Measurements from ENCODE around the gene ZNRF1. TPM values are rescaled to one million over a fixed set of nuclear protein-coding genes. Genes with fewer than 3 reads are reported as not detected.
A peak's percentile ranks its signal among the peaks of the same experiment; 100 is the strongest.
"Not testable (repeated sequence)": the region's sequence is repeated elsewhere in the genome, so short reads cannot be mapped to it uniquely, and the experiment has no call there.

Gene ZNRF1
- polyA plus RNA-seq, 1 donor: 14.0 TPM

- Histone ChIP-seq H3K4me3 (ENCODE audit: low read length) (no peak overlapping the region), H3K9me3 (ENCODE audit: control insufficient read depth, low read depth, low read length) (peaks cover 9% of the 10 kb centered on the region), H3K27me3 (ENCODE audit: control insufficient read depth, insufficient read depth, low read length) (no peaks in the 10 kb centered on the region), H3K36me3 (ENCODE audit: control insufficient read depth, insufficient read depth, low read length) (no peaks in the 10 kb centered on the region), H3K27ac (ENCODE audit: low read length) (no peak overlapping the region), H3K4me1 (ENCODE audit: control insufficient read depth, insufficient read depth, low read length) (no peaks in the 10 kb centered on the region)
- DNase-seq: no peak
- WGBS (ENCODE audit: insufficient coverage, low lambda C conversion rate): 90% methylated on average over 1 of the region's 1 CpG
These were observed 123.8 kb downstream of the ZNRF1 start for GRCh38 chr16:75122609-75123008.

GRCh38 chr16:75127713-75128415, 129.0 kb downstream of the ZNRF1 start:
- WGBS (ENCODE audit: insufficient coverage, low lambda C conversion rate): 100% methylated on average over 1 of the region's 4 CpGs
- Histone ChIP-seq H3K9me3 (ENCODE audit: control insufficient read depth, low read depth, low read length) (no peaks in the 10 kb centered on the region), H3K27ac (ENCODE audit: low read length) (no peak overlapping the region), H3K36me3 (ENCODE audit: control insufficient read depth, insufficient read depth, low read length) (no peaks in the 10 kb centered on the region), H3K27me3 (ENCODE audit: control insufficient read depth, insufficient read depth, low read length) (no peaks in the 10 kb centered on the region), H3K4me3 (ENCODE audit: low read length) (no peak overlapping the region), H3K4me1 (ENCODE audit: control insufficient read depth, insufficient read depth, low read length) (no peaks in the 10 kb centered on the region)
- no peak for DNase-seq

- not testable (repeated sequence) for H3K4me1 ChIP-seq (ENCODE audit: control insufficient read depth, insufficient read depth, low read length); H3K27ac ChIP-seq (ENCODE audit: low read length); H3K4me3 ChIP-seq (ENCODE audit: low read length); H3K27me3 ChIP-seq (ENCODE audit: control insufficient read depth, insufficient read depth, low read length); H3K9me3 ChIP-seq (ENCODE audit: control insufficient read depth, low read depth, low read length); H3K36me3 ChIP-seq (ENCODE audit: control insufficient read depth, insufficient read depth, low read length); DNase-seq
- WGBS (ENCODE audit: insufficient coverage, low lambda C conversion rate): 20% methylated on average over 1 of the region's 5 CpGs
These were observed 130.8 kb downstream of the ZNRF1 start for GRCh38 chr16:75129421-75130149.

- Histone ChIP-seq H3K27me3 (ENCODE audit: control insufficient read depth, insufficient read depth, low read length) (no peaks in the 10 kb centered on the region), H3K36me3 (ENCODE audit: control insufficient read depth, insufficient read depth, low read length) (no peaks in the 10 kb centered on the region), H3K9me3 (ENCODE audit: control insufficient read depth, low read depth, low read length) (no peaks in the 10 kb centered on the region), H3K4me1 (ENCODE audit: control insufficient read depth, insufficient read depth, low read length) (no peaks in the 10 kb centered on the region), H3K27ac (ENCODE audit: low read length) (no peak overlapping the region), H3K4me3 (ENCODE audit: low read length) (no peak overlapping the region)
- no peak for DNase-seq
- WGBS (ENCODE audit: insufficient coverage, low lambda C conversion rate): 93% methylated on average over 3 of the region's 9 CpGs
These were observed 131.4 kb downstream of the ZNRF1 start for GRCh38 chr16:75130150-75130771.

- WGBS (ENCODE audit: insufficient coverage, low lambda C conversion rate): 46% methylated on average over 2 of the region's 7 CpGs
- Histone ChIP-seq H3K9me3 (ENCODE audit: control insufficient read depth, low read depth, low read length) (no peaks in the 10 kb centered on the region), H3K4me3 (ENCODE audit: low read length) (no peak overlapping the region), H3K36me3 (ENCODE audit: control insufficient read depth, insufficient read depth, low read length) (no peaks in the 10 kb centered on the region), H3K27me3 (ENCODE audit: control insufficient read depth, insufficient read depth, low read length) (no peaks in the 10 kb centered on the region), H3K27ac (ENCODE audit: low read length) (no peak overlapping the region), H3K4me1 (ENCODE audit: control insufficient read depth, insufficient read depth, low read length) (no peaks in the 10 kb centered on the region)
- no peak for DNase-seq
These were observed 132.3 kb downstream of the ZNRF1 start for GRCh38 chr16:75131081-75131480.

- Histone ChIP-seq H3K4me1 (ENCODE audit: control insufficient read depth, insufficient read depth, low read length) (no peaks in the 10 kb centered on the region), H3K27me3 (ENCODE audit: control insufficient read depth, insufficient read depth, low read length) (no peaks in the 10 kb centered on the region), H3K36me3 (ENCODE audit: control insufficient read depth, insufficient read depth, low read length) (no peaks in the 10 kb centered on the region), H3K4me3 (ENCODE audit: low read length) (no peak overlapping the region), H3K27ac (ENCODE audit: low read length) (no peak overlapping the region), H3K9me3 (ENCODE audit: control insufficient read depth, low read depth, low read length) (no peaks in the 10 kb centered on the region)
- WGBS (ENCODE audit: insufficient coverage, low lambda C conversion rate): no CpG with 5 or more reads among the region's 8 CpGs
- DNase-seq: no peak
These were observed 139.4 kb downstream of the ZNRF1 start for GRCh38 chr16:75138233-75138632.

- no peak for DNase-seq
- no CpG with 5 or more reads among the region's 9 CpGs for WGBS (ENCODE audit: insufficient coverage, low lambda C conversion rate)
- Histone ChIP-seq H3K4me1 (ENCODE audit: control insufficient read depth, insufficient read depth, low read length) (no peaks in the 10 kb centered on the region), H3K9me3 (ENCODE audit: control insufficient read depth, low read depth, low read length) (no peaks in the 10 kb centered on the region), H3K27me3 (ENCODE audit: control insufficient read depth, insufficient read depth, low read length) (no peaks in the 10 kb centered on the region), H3K36me3 (ENCODE audit: control insufficient read depth, insufficient read depth, low read length) (no peaks in the 10 kb centered on the region), H3K27ac (ENCODE audit: low read length) (no peak overlapping the region), H3K4me3 (ENCODE audit: low read length) (no peak overlapping the region)
These were observed 139.8 kb downstream of the ZNRF1 start for GRCh38 chr16:75138636-75139035.

- H3K4me1 ChIP-seq (ENCODE audit: control insufficient read depth, insufficient read depth, low read length): no peaks in the 10 kb centered on the region
- no CpG with 5 or more reads among the region's 5 CpGs for WGBS (ENCODE audit: insufficient coverage, low lambda C conversion rate)
- no peak for DNase-seq
- H3K27me3 ChIP-seq (ENCODE audit: control insufficient read depth, insufficient read depth, low read length): no peaks in the 10 kb centered on the region
- H3K4me3 ChIP-seq (ENCODE audit: low read length): no peak overlapping the region
- H3K36me3 ChIP-seq (ENCODE audit: control insufficient read depth, insufficient read depth, low read length): no peaks in the 10 kb centered on the region
- no peak overlapping the region for H3K27ac ChIP-seq (ENCODE audit: low read length)
- H3K9me3 ChIP-seq (ENCODE audit: control insufficient read depth, low read depth, low read length): no peaks in the 10 kb centered on the region
These were observed 140.7 kb downstream of the ZNRF1 start for GRCh38 chr16:75139498-75139897.

- Histone ChIP-seq H3K27ac (ENCODE audit: low read length) (no peak overlapping the region), H3K36me3 (ENCODE audit: control insufficient read depth, insufficient read depth, low read length) (no peaks in the 10 kb centered on the region), H3K4me1 (ENCODE audit: control insufficient read depth, insufficient read depth, low read length) (no peaks in the 10 kb centered on the region), H3K9me3 (ENCODE audit: control insufficient read depth, low read depth, low read length) (peaks cover 6% of the 10 kb centered on the region), H3K4me3 (ENCODE audit: low read length) (no peak overlapping the region), H3K27me3 (ENCODE audit: control insufficient read depth, insufficient read depth, low read length) (no peaks in the 10 kb centered on the region)
- no CpG with 5 or more reads among the region's 6 CpGs for WGBS (ENCODE audit: insufficient coverage, low lambda C conversion rate)
- no peak for DNase-seq
These were observed 145.1 kb downstream of the ZNRF1 start for GRCh38 chr16:75143941-75144340.

- H3K27me3 ChIP-seq (ENCODE audit: control insufficient read depth, insufficient read depth, low read length): no peaks in the 10 kb centered on the region
- WGBS (ENCODE audit: insufficient coverage, low lambda C conversion rate): 61% methylated on average over 3 of the region's 3 CpGs
- peaks cover 3% of the 10 kb centered on the region for H3K36me3 ChIP-seq (ENCODE audit: control insufficient read depth, insufficient read depth, low read length)
- no peaks in the 10 kb centered on the region for H3K4me1 ChIP-seq (ENCODE audit: control insufficient read depth, insufficient read depth, low read length)
- peak overlapping the region; percentile 99 for H3K4me3 ChIP-seq (ENCODE audit: low read length)
- no peak for DNase-seq
- H3K9me3 ChIP-seq (ENCODE audit: control insufficient read depth, low read depth, low read length): peaks cover 16% of the 10 kb centered on the region
- no peak overlapping the region for H3K27ac ChIP-seq (ENCODE audit: low read length)
These were observed 149.1 kb downstream of the ZNRF1 start for GRCh38 chr16:75147968-75148310.
